Measurements from ENCODE around the gene AGPS. TPM values are rescaled to one million over a fixed set of nuclear protein-coding genes. Genes with fewer than 3 reads are reported as not detected.

AGPS gene
- total and polyA plus RNA-seq, 2 of the 13 experiments (the other 11 are each of a cell fraction or from before 2014, with no cell fraction given): 39.4 to 99.0 TPM

GRCh38 chr2:177548636-177549035 is 156.1 kb downstream of the AGPS start:
- Histone ChIP-seq H3K27ac (ENCODE audit: extremely low read length, insufficient read depth, low read length) (no peak overlapping the region), H3K27me3 (ENCODE audit: control insufficient read depth in 1 of 2, insufficient read depth in 2 of 2, low read length in 2 of 2) (no peaks in the 10 kb centered on the region; a peak in 1 of 5 replicates), H4K20me1 (ENCODE audit: insufficient read depth, low read length) (no peaks in the 10 kb centered on the region), H3K9ac (ENCODE audit: insufficient read depth, low read depth, low read length) (no peak overlapping the region), H3K4me1 (ENCODE audit: insufficient read depth, low read length) (peaks cover 9% of the 10 kb centered on the region), H3K36me3 (replicated peaks in 1 of 2; ENCODE audit: control insufficient read depth in 1 of 2, insufficient read depth in 2 of 2, low read length in 2 of 2) (no peaks in the 10 kb centered on the region), H3K9me3 (ENCODE audit: low read length) (no peaks in the 10 kb centered on the region), H2AFZ (ENCODE audit: low read length) (no peak overlapping the region), H3K79me2 (ENCODE audit: insufficient read depth, low read length) (no peaks in the 10 kb centered on the region), H3K4me2 (ENCODE audit: low read depth, low read length) (no peak overlapping the region), H3K4me3 (replicated peaks in 1 of 3; ENCODE audit: insufficient read depth in 1 of 3, low read depth in 2 of 3, low read length in 3 of 3) (no peak overlapping the region)
- no peak for DNase-seq (ENCODE audit: low spot score)
- BruUV-seq (replicated peaks): no TSS peak
- POLR2A ChIA-PET: no interaction called here
- intact Hi-C loops (cut with micrococcal nuclease; ENCODE audit: unreplicated experiment): no loop called here
- CTCF ChIA-PET (ENCODE audit: low intra/inter-chr PET ratio, low total read pairs): no interaction called here
- no peak for ATAC-seq
- in situ Hi-C loops (cut with HindIII; ENCODE audit: extremely low pct_ligation_motif_present, low pct_unique_long_range_greater_than_20kb): no loop called here
- no peak for FAIRE-seq
- TF ChIP-seq THAP8 (CRISPR knock-in tag; IDR thresholded peaks at IDR 0.05; ENCODE audit: borderline replicate concordance) (no peak), MLX (CRISPR knock-in tag; IDR thresholded peaks at IDR 0.05) (no peak), ZNF543 (CRISPR knock-in tag; IDR thresholded peaks at IDR 0.05) (no peak), ZSCAN20 (CRISPR knock-in tag; IDR thresholded peaks at IDR 0.05; ENCODE audit: borderline replicate concordance) (no peak), PTBP1 (IDR thresholded peaks at IDR 0.05; ENCODE audit: low read depth, low read length, poor library complexity, severe bottlenecking) (no peak), KIAA2018 (CRISPR knock-in tag; IDR thresholded peaks at IDR 0.05; ENCODE audit: borderline replicate concordance) (no peak), ZNF292 (CRISPR knock-in tag; IDR thresholded peaks at IDR 0.05; ENCODE audit: borderline replicate concordance, low read depth) (no peak), SPEN (CRISPR knock-in tag; IDR thresholded peaks at IDR 0.05; ENCODE audit: low read depth) (no peak), DBP (CRISPR knock-in tag; IDR thresholded peaks at IDR 0.05; ENCODE audit: not compliant biosample characterization) (no peak), ELK4 (CRISPR knock-in tag; IDR thresholded peaks at IDR 0.05; ENCODE audit: borderline replicate concordance) (no peak)
